Astrocyte (in vitro differentiated cells and primary cell): ENCODE results near the gene GBGT1. TPM values are rescaled to one million over a fixed set of nuclear protein-coding genes. Genes with fewer than 3 reads are reported as not detected.
A peak's percentile ranks its signal among the peaks of the same experiment; 100 is the strongest.

ENCODE experiments used
- DNase-seq: peaks from one replicate; pipeline ENCODE4 v3.0.0-alpha.2; 2010; ENCODE audit warnings: low read depth
- FAIRE-seq: peaks from 2 replicates; lab custom pipeline; 2011; peaks lifted over from hg19 to GRCh38; lab: Jason Lieb, UNC
- H2AFZ ChIP-seq: 2 replicates; pipeline ENCODE4 v1.6.0; 2012; ENCODE audit warnings: low read depth, low read length, inconsistent platforms
- H3K27ac ChIP-seq: 2 replicates; pipeline ENCODE4 v1.5.1; 2011; ENCODE audit warnings: low read depth, low read length, inconsistent platforms
- H3K27me3 ChIP-seq: 2 replicates; pipeline ENCODE4 v1.6.0; 2011; ENCODE audit warnings: low read length, inconsistent platforms; ENCODE audit not compliant: insufficient read depth
- H3K36me3 ChIP-seq: 2 replicates; pipeline ENCODE4 v1.5.1; 2011; ENCODE audit warnings: low read length, inconsistent platforms; ENCODE audit not compliant: insufficient read depth
- H3K4me1 ChIP-seq: 2 replicates; pipeline ENCODE4 v1.5.1; 2011; ENCODE audit warnings: low read length, inconsistent platforms; ENCODE audit not compliant: insufficient read depth
- H3K4me2 ChIP-seq: 2 replicates; pipeline ENCODE4 v1.6.0; 2012; ENCODE audit warnings: low read length, inconsistent platforms
- H3K4me3 ChIP-seq: 2 replicates; pipeline ENCODE4 v1.5.1; 2011; ENCODE audit warnings: low read depth, mild to moderate bottlenecking, low read length, inconsistent platforms; ENCODE audit not compliant: insufficient read depth
- H3K79me2 ChIP-seq: 2 replicates; pipeline ENCODE4 v1.6.0; 2012; ENCODE audit warnings: mild to moderate bottlenecking, low read length, inconsistent platforms; ENCODE audit not compliant: insufficient read depth
- H3K9ac ChIP-seq: 2 replicates; pipeline ENCODE4 v1.6.0; 2012; ENCODE audit warnings: mild to moderate bottlenecking, low read length, inconsistent platforms
- H3K9me3 ChIP-seq: 2 replicates; pipeline ENCODE4 v1.5.1; 2012; ENCODE audit warnings: low read depth, mild to moderate bottlenecking, low read length, inconsistent platforms; ENCODE audit not compliant: insufficient read depth
- H4K20me1 ChIP-seq: 2 replicates; pipeline ENCODE4 v1.6.0; 2012; ENCODE audit warnings: low read length, inconsistent platforms; ENCODE audit not compliant: insufficient read depth
- H3K27ac Mint-ChIP-seq: one replicate; pipeline ENCODE4 v1.8.0; 2021; ENCODE audit warnings: mild to moderate bottlenecking, mixed read lengths; ENCODE audit not compliant: unreplicated experiment
- H3K27me3 Mint-ChIP-seq: one replicate; pipeline ENCODE4 v1.8.0; 2021; ENCODE audit warnings: low read depth, mixed read lengths; ENCODE audit not compliant: unreplicated experiment
- H3K36me3 Mint-ChIP-seq: one replicate; pipeline ENCODE4 v1.8.0; 2021; ENCODE audit warnings: low read depth, mixed read lengths; ENCODE audit not compliant: unreplicated experiment
- H3K4me1 Mint-ChIP-seq: one replicate; pipeline ENCODE4 v1.8.0; 2021; ENCODE audit warnings: low read depth, mixed read lengths; ENCODE audit not compliant: unreplicated experiment
- H3K4me3 Mint-ChIP-seq: one replicate; pipeline ENCODE4 v1.8.0; 2021; ENCODE audit warnings: mild to moderate bottlenecking, moderate library complexity, mixed read lengths; ENCODE audit not compliant: unreplicated experiment
- H3K9me3 Mint-ChIP-seq: one replicate; pipeline ENCODE4 v1.8.0; 2021; ENCODE audit warnings: mild to moderate bottlenecking, mixed read lengths; ENCODE audit not compliant: unreplicated experiment
- EZH2 ChIP-seq: IDR thresholded peaks from 2 replicates; pipeline ENCODE4 v1.6.1; 2012; ENCODE audit warnings: mild to moderate bottlenecking, low read length, inconsistent platforms; ENCODE audit not compliant: insufficient read depth
- total RNA-seq: library from RNA; stranded (reverse); gene quantifications from 2 replicates; pipeline ENCODE4 v1.2.1, GENCODE V29; 2021
- TF ChIP-seq, protein P1 (sequence below): IDR thresholded peaks from 2 replicates; pipeline ENCODE4 v1.5.1; 2011; ENCODE audit warnings: low read depth, mild to moderate bottlenecking, inconsistent platforms, low read length, moderate library complexity; ENCODE audit not compliant: insufficient read depth

Gene GBGT1
- total RNA-seq, 1 donor from 2014 or later: 8.5 TPM

DNA sequence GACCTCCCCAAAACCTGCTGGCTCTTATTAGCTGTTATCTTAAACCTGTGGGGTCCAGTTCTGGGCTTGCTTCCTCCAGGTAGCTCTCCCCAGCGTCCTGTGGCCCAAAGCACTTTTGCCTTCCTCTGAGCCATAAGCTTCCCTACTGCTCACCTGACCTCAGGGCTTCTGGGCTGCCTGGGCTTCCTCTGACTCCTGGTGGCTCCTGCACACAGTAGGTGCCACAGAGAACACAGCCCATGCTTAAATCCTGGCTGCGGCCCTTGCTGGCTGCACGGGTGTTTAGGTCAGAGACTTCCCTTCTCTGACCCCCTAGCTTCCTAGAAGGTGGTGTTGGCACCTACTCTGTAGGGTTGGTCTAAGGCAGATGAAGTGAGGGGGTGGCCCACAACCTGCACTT is 45.1 kb downstream of the GBGT1 start:
- H3K27ac ChIP-seq: no peak overlapping the region
- H3K4me1 ChIP-seq: peaks cover 60% of the 10 kb centered on the region
- no peaks in the 10 kb centered on the region for H3K36me3 ChIP-seq
- TF ChIP-seq EZH2: no peak
- TF ChIP-seq, protein P1, sequence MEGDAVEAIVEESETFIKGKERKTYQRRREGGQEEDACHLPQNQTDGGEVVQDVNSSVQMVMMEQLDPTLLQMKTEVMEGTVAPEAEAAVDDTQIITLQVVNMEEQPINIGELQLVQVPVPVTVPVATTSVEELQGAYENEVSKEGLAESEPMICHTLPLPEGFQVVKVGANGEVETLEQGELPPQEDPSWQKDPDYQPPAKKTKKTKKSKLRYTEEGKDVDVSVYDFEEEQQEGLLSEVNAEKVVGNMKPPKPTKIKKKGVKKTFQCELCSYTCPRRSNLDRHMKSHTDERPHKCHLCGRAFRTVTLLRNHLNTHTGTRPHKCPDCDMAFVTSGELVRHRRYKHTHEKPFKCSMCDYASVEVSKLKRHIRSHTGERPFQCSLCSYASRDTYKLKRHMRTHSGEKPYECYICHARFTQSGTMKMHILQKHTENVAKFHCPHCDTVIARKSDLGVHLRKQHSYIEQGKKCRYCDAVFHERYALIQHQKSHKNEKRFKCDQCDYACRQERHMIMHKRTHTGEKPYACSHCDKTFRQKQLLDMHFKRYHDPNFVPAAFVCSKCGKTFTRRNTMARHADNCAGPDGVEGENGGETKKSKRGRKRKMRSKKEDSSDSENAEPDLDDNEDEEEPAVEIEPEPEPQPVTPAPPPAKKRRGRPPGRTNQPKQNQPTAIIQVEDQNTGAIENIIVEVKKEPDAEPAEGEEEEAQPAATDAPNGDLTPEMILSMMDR: no peak
- no peaks in the 10 kb centered on the region for H3K27me3 Mint-ChIP-seq
- FAIRE-seq (no peak), DNase-seq (no peak)
- no peak overlapping the region for H3K27ac Mint-ChIP-seq
- H4K20me1 ChIP-seq: peaks cover 74% of the 10 kb centered on the region
- H3K4me2 ChIP-seq: peak overlapping the region; percentile 94
- H3K36me3 Mint-ChIP-seq: peaks cover 4% of the 10 kb centered on the region
- H3K9me3 Mint-ChIP-seq: no peaks in the 10 kb centered on the region
- no peaks in the 10 kb centered on the region for H3K27me3 ChIP-seq
- H3K4me3 ChIP-seq: no peak overlapping the region
- H3K9me3 ChIP-seq: no peaks in the 10 kb centered on the region
- peaks cover 56% of the 10 kb centered on the region for H3K79me2 ChIP-seq
- H3K9ac ChIP-seq: no peak overlapping the region
- peaks cover 32% of the 10 kb centered on the region for H3K4me1 Mint-ChIP-seq
- H3K4me3 Mint-ChIP-seq: peak overlapping the region; percentile 73
- no peak overlapping the region for H2AFZ ChIP-seq

DNA sequence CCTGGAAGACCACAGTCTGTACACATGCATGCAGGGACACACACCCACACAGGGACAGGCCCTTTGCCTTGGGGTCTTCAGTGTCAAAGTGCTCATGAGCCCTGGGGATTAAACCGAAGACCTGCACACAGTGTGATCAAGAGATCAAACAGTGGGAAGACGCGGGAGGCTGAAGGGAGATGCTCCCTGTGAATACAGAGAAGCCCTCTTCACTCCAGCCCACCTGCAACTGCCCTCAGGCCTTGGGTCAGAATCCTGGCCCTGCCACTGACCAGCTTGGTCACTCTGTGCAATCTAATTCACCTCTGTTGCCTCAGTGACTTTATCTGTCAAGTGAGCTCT is 45.6 kb downstream of the GBGT1 start:
- Mint-ChIP-seq H3K9me3 (no peaks in the 10 kb centered on the region), H3K4me3 (no peak overlapping the region), H3K4me1 (peaks cover 32% of the 10 kb centered on the region), H3K27me3 (no peaks in the 10 kb centered on the region), H3K27ac (no peak overlapping the region), H3K36me3 (peaks cover 4% of the 10 kb centered on the region)
- no peaks in the 10 kb centered on the region for H3K36me3 ChIP-seq
- no peak overlapping the region for H3K27ac ChIP-seq
- TF ChIP-seq, protein P1: no peak
- no peak for TF ChIP-seq EZH2
- H3K79me2 ChIP-seq: peaks cover 56% of the 10 kb centered on the region
- no peak overlapping the region for H3K4me2 ChIP-seq
- peaks cover 60% of the 10 kb centered on the region for H3K4me1 ChIP-seq
- H3K9me3 ChIP-seq: no peaks in the 10 kb centered on the region
- no peak overlapping the region for H2AFZ ChIP-seq
- DNase-seq (no peak), FAIRE-seq (no peak)
- peaks cover 74% of the 10 kb centered on the region for H4K20me1 ChIP-seq
- no peak overlapping the region for H3K9ac ChIP-seq
- H3K27me3 ChIP-seq: no peaks in the 10 kb centered on the region
- H3K4me3 ChIP-seq: no peak overlapping the region

DNA sequence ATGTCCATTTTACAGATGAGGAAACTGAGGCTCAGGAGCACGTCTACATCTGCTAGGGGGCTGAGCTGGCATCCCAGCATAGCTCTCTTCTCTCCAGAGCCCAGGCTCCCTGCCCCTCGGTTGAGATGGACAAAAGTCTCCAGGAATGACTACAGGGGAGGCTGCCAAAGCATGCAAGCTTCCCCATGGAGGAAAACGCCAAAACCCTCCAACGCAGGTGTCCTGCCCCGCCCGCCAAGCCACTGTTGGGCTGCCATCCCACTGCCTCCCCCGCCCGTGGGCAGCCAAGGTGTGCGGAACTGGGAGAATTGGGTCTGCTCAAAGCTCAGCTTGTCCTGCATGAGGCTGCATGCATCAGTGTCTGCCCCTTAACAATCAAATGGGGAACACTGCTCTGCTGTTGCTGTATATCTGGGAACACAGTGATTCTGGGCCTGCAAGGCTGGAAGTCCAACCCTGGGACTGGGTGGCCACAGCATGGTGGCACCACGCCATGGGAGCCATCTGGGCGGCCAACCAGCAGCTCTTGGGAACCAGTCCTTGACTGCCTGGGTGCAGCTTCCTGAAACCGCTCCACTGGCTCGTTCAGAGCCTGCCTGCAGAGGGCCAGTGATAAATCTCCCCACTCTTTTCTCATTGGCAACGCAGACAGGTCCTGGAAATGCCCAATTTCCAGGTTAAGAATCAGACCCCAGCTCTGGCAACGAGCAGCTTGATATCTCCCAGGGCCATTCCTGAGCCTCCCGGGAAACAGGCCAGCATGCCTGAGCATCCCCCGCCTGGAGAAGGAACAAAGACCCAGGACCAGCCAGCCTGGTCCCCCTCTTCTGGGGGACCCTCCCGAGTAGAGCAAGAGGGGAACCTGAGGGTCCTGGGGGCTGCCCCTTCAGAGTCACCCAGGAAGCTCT is 46.2 kb downstream of the GBGT1 start:
- Mint-ChIP-seq H3K27ac (no peak overlapping the region), H3K9me3 (no peaks in the 10 kb centered on the region), H3K4me3 (peak overlapping the region; percentile 64), H3K4me1 (peaks cover 28% of the 10 kb centered on the region), H3K27me3 (no peaks in the 10 kb centered on the region), H3K36me3 (peaks cover 4% of the 10 kb centered on the region)
- no peak overlapping the region for H3K27ac ChIP-seq
- no peak for TF ChIP-seq EZH2
- TF ChIP-seq, protein P1: no peak
- H2AFZ ChIP-seq: no peak overlapping the region
- H3K36me3 ChIP-seq: no peaks in the 10 kb centered on the region
- no peak overlapping the region for H3K4me2 ChIP-seq
- peaks cover 61% of the 10 kb centered on the region for H3K4me1 ChIP-seq
- DNase-seq: peak; percentile 48
- no peak for FAIRE-seq
- H3K9me3 ChIP-seq: no peaks in the 10 kb centered on the region
- H4K20me1 ChIP-seq: peaks cover 75% of the 10 kb centered on the region
- H3K27me3 ChIP-seq: no peaks in the 10 kb centered on the region
- H3K4me3 ChIP-seq: no peak overlapping the region
- peaks cover 61% of the 10 kb centered on the region for H3K79me2 ChIP-seq
- H3K9ac ChIP-seq: no peak overlapping the region
